HG03457 (cell line): Measurements from ENCODE around the gene CARD19.
A peak's percentile ranks its signal among the peaks of the same experiment; 100 is the strongest.

Experiments used
- ATAC-seq: cut with Tn5 transposase; IDR thresholded peaks from one replicate; pipeline ENCODE4 v1.9.1; 2021; ENCODE audit warnings: moderate number of reproducible peaks; ENCODE audit not compliant: unreplicated experiment

Gene CARD19

DNA sequence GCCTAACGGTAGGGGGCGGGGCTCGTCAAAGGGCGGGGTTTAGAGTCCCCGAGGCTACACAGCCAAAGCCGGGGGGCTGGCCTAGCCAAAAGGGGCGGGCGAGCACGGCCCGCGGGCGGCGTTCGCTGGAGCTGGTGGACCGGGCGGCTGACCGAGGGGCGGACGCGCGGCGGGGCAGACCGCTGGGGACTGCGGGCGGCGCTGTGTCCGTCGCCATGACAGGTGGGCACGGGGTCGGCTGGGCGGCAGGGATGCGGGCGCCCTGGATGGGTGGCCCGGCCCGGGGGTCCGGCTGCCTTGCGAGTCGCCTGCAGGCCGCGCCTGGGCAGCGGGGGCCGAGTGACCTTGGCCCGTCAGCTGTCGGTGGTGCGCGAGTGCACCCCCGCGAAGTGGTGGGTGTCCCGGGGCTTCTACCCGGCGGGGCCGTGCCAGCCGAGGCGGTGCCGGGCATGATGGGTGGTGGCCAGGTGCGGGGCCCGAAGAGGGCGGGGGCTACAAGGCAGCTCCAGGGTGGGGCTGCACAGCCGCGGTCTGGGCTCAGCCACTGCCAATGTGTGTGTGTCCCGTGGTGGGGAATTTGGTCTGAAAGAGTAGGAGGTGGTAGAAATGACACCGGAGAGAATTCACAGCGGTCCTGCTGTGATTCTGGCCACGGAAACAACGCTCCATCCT, at the start of gene CARD19:
TSS of gene CARD19 (plus strand) at position 87 of the 672 bp plus-strand sequence. CDS start at position 216, 129 bp downstream.
- ATAC-seq, result no peak

- ATAC-seq, result no peak
Measured at GRCh38 chr9:93048566-93049448, 47.2 kb upstream of the CARD19 start.

- ATAC-seq, result no peak
Measured at GRCh38 chr9:93049491-93049890, 46.5 kb upstream of the CARD19 start.

DNA sequence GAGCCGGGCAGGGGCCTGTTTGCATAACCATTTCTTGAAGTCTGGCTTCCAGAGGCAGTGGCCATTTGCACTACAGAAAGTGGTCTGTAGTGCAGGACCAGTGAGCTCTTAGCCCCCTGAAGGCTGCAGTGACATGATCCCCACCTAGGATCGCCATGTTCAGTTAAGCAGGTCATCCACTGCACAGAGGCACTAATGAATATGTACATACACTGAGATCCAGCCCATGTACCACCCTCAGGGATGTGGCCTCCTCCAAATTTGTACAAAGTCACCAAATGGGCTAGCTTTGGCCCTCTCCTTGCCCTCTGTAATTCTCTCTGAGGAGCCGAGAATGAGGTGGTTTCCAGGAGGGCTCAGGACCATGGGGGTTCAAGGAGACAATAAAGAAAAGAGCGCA, 45.8 kb upstream of the CARD19 start:
- ATAC-seq, result no peak

DNA sequence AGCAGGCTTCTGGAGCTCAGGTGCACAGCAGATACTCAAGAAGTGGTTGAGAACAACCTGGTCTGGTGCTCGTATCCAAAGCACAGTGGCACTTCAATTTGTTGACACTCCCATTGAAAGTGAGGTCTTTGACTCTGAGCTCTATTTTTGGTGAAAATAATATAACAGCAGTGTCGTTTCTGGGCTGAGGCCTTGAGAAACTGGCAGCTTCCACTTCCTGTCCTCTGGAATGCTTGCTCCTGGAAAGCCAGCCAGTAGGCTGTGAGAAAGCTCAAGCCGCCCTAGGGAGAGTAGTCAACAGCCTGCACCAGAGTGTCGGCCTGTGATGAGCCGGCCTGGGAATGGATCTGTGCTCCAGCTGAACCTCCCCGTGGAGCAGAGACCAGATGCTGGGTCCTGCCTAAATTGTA, 44.3 kb upstream of the CARD19 start:
- ATAC-seq, result no peak

GRCh38 chr9:93052791-93053540, 43.1 kb upstream of the CARD19 start:
- no peak for ATAC-seq

GRCh38 chr9:93053781-93054331, 42.2 kb upstream of the CARD19 start:
- no peak for ATAC-seq

GRCh38 chr9:93054758-93055704, 41.0 kb upstream of the CARD19 start:
- ATAC-seq, result no peak

- no peak for ATAC-seq
Measured at GRCh38 chr9:93057042-93057702, 38.8 kb upstream of the CARD19 start.

DNA sequence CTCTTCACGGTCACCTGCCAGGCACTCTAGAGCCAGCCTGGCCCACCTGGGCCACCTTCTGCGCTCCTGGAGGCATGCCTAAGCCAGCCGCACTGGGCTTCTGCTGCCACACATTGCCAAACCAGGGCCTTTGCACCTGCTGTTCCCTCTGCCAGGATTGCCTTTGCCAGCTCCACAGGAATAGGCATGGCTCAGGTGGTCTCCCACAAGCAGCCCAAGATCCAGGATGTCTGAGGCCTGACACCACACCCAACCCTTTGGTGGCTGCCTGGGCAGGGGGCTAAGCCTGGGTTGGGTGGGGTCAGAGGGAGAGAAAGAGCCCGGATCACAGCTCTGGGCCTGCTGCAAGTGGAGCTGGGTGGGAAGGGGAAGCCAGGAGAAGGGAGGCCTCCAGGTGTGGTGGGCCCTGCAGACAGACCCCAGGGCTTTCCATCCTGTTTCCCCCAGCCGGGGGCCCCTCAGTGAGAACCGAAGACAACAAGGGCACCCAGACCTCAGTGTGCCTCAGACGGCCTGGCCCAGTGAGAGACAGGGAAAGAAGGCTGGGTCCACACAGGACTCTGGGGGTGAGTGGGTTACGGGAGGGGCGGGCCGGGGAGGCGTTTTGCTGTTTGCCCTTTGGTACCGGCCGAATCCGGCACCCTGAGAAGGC, 38.2 kb upstream of the CARD19 start:
- peak; percentile 11 for ATAC-seq

GRCh38 chr9:93058355-93059010, 37.5 kb upstream of the CARD19 start, which contains the start of gene SUSD3:
Gene SUSD3 (plus strand): TSS chr9:93058701. CDS start chr9:93058743, 42 bp downstream.
- ATAC-seq, result peak; percentile 42

DNA sequence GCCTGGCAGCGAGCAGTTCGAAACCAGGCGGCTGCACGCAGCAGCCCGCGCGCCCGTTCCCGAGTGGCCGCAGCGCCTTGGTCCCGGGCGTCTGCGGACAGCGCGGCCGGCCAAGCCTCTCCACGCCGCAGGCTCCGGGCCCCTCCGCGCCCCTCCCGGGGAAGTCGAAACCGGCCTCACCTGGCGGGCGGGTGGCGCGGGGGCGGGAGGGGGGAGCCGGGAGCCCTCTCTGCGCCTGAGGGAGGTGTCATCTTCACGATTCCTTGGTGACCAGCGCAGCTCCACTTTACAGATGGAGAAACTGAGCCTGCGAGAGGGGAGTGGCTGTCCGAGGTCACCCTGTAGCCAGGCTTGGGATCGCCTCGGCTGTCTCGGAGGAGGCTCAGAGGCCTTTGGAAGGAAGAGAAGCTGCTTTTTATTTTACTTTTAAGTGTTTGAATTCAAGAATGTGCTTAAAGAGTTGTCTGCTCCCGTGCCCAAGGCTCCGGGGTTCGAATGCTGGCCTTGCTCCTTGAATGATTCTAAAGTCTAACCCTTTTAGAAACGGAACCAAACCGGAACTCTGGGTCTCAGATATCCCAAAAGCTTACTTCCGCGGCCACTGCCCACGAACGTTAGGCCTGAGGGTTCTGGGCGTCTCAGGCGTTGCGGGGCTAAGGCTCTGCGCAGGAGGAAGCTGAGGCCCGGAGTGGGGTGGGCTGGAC, 36.9 kb upstream of the CARD19 start:
- ATAC-seq, result peak; percentile 2

DNA sequence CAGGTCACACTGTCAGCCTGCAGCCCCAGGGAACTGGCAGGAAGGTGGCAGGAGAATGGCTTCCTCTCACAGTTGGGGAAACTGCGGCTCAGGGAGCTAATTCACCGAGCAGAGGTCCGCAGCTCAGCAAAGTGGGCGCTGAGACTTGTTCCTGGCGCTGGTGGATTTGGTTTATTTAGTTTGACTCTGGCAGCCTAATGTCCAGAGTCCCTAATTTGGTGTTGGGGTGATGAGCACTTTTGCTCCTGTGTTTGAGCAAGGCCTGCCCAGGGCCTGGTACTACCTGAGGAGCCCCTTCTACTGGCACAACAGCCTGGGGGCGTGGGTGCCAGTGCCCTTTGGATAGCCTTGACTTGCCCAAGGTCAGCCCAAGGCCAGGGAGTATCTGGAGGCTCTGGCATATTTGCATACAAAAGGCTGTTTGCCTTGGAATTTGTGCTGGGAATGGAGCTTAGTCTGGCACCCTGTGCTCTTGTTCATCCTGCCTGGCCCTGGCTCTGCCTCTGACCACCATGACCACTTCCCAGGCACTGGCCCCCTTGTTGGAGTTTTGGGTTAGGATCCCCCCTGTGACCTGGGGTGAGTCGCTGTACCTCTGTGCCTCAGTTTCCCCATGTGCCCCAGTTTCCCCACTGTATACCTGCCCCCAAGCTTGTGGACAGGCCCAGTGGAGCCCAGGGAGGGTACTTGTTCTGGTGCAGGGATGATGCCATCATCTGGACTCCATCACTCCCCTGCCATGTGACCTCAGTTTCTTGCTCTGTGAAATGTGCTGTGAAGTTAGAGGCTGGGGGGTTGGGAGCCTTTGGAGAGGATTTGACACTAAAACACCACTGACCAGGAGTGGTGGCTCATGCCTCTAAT, 36.1 kb upstream of the CARD19 start:
- no peak for ATAC-seq

GRCh38 chr9:93060746-93061259, 35.2 kb upstream of the CARD19 start:
- no peak for ATAC-seq

DNA sequence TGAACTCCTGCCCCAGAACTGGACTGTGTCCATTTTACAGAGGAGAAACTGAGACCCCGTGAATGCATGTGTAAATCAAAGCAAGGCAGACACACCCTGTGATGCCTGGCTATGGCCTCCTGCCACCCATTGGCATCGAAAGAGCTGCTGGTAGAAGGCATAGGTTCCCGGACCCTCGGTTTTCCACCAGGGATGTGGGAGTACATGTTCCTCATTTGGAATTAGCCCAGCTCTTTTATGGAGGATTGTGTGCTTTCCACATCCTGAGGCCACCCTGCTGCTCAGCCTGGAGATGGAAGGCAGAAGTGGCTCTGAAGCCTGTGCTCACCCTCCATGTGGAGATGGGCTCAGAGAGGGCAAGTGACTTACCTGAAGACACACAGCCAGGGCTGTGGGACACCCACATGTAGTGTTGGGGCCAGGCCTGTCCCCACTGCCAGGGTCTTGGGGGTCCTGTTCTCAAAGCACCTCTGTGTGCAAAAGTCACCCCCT, 34.7 kb upstream of the CARD19 start:
- ATAC-seq, result no peak
